Measurements from ENCODE around the gene CHEK2. TPM values are rescaled to one million over a fixed set of nuclear protein-coding genes. Genes with fewer than 3 reads are reported as not detected.
A peak's percentile ranks its signal among the peaks of the same experiment; 100 is the strongest.
"Not testable (repeated sequence)": the region's sequence is repeated elsewhere in the genome, so short reads cannot be mapped to it uniquely, and the experiment has no call there.

Gene CHEK2
- total RNA-seq, 1 donor from 2014 or later, result 2.4 TPM

DNA sequence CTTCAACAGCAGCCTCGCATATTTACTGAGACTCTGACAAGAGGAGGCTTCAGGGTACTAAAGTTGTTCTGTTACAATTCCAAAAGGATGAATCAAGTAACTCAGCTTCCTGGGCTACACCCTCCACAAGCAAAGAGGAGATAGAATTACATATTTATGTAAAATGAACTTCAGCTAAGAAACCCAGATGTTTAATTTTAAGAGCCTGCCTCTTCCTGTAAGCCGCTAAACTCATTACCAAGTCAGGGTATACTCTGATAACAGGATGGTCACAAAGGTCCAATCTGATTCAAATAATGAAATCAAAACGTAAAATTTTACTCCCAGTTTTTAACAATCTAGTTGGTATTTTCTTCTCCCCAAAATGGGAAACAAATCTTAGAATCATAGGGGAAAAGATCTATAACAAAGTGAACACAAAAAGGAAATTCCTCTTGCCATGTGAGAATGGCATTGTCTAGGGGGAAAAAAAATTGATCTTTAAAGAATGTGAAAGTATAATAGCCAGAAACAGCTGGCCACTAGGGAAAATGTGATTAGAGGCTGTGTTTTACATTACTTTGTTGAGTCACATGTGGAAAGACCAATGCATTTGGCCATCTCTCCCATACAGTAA is 30.9 kb downstream of the CHEK2 start:
- intact Hi-C loops (cut with DNase I), result no loop called here
- ATAC-seq (ENCODE audit: poor library complexity) (peak; percentile 43), DNase-seq (no peak)

DNA sequence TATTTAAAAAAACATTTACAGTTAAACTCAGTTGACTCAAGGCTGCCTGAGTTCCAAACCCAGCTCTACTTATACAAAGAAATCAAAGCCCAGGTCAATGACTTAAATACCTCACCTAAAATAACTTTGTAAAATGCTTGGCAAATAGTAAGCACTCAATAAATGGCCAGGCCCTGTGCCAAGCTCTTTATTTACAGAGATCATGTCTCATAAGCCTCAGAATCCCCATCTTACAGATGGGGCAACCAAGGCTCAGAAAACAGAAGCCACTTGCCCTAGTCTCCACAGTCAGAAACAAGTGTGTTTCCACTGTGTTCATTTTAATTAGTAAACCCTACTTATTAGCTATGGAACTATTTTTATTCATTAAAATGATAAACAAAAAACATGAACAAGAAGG is 31.5 kb downstream of the CHEK2 start:
- ATAC-seq (ENCODE audit: poor library complexity), result no peak
- intact Hi-C loops (cut with DNase I), result no loop called here
- no peak for DNase-seq

DNA sequence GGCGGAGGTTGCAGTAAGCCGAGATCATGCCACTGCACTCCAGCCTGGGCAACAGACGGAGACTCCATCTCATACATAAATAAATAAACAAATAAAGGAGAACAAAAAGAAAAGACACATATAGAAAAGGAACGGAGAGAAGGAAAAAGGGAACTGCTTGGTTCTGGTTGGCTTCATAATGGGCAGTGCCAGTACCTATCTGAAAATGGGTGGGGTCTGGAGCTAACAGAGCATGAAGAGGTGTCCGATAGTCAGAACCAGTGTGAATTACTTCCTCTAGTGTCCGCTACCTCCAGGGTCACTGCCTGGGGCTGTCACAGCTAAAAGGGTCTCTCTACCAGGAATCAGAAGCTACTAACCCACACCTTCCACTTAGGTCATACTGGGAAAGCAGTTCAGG is 34.8 kb downstream of the CHEK2 start:
- ATAC-seq (ENCODE audit: poor library complexity), result no peak
- no peak for DNase-seq
- intact Hi-C loops (cut with DNase I), result no loop called here

DNA sequence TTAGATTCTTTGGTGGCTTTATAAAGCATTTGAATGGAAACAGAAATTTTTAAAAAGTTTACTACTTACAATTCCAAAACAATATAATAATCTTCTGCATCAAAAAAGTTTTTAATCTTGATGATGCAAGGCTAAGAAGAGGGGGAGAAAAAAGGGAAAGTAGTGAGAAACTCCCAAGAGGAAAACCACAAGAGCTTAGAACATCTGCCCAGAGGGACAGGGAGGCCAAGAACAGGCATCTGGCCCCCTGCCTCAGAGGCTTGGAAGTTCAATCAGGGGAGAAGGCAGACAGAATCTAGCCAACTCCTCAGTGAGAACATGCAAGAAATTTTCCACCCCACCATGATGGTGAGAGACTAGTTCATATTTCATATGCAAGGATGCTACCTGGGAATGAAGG is 38.2 kb downstream of the CHEK2 start:
- intact Hi-C loops (cut with DNase I), result no loop called here
- no peak for ATAC-seq (ENCODE audit: poor library complexity)
- no peak for DNase-seq

DNA sequence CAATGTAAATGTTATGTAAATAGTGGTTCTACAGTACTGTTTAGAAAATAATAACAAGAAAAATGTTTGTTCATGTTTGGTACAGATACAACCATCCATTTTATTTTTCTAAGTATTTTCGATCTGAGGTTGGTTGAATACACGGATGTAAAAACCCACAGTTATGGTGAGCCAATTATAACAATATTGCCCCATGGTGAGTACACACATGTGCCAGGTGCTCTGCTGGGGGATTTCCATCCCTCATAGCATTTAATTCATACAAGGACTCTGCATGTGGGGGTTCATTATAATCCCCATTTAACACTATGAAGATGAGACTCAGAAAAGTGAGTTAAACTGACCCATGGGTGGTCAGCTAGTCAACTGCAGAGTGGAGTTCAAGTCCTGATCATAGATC is 38.7 kb downstream of the CHEK2 start:
- DNase-seq, result no peak
- intact Hi-C loops (cut with DNase I), result no loop called here
- no peak for ATAC-seq (ENCODE audit: poor library complexity)

DNA sequence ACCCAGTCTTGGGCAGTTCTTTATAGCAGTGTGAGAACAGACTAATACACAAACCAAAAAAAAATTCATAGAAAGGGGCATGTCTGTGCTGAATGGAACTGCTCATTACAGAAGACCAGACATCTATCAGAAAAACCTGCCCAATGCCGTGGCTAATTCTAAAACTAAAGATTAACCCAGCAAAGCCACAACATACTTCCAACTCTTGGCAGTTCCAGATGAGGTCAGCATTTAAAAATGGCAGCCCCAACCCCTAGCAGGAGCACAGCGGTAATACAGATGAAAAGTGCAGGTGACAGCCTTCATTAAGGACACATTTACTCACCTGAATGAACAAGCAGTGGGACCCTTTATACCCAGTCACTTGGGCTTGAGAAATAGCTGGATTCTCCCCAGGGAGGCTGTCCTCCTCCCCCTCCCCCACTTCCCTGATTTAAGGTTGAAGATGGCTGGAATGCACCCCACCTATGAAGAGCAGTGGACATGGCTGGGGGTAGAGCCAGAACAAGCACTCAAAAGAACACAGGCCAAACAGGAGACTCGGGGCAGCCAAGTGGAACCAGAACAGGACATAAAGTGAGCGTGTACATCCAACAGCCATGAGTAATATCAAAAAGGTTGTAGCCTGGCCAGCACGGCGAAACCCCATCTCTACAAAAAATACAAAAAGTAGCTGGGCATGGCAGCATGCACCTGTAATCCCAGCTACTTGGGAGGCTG is 48.4 kb downstream of the CHEK2 start:
- not testable (repeated sequence) for DNase-seq

DNA sequence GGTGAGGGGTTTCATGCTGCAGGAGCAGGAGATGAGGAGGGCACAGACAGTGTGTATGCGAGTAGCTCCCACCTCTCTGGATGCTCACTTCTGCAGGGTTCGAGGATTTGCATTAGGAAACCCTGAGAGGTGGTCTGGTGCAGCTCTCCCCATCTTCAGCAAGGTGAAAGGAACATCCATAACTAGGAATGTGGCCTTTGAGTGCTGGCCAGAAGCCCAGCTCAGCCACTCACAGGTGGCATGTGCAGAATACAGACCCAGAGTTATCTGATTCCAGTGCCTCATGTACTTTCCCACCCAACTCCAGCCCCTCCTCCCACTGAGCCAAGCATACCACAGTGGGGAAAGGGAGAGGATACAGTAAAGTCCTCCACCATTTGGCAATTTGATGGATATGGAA is 51.8 kb downstream of the CHEK2 start:
- ATAC-seq (ENCODE audit: poor library complexity); intact Hi-C loops (cut with DNase I); DNase-seq: not testable (repeated sequence)

More for the DNA sequence above, 48.4 kb downstream of the CHEK2 start:
- ATAC-seq (ENCODE audit: poor library complexity); intact Hi-C loops (cut with DNase I): not testable (repeated sequence)

DNA sequence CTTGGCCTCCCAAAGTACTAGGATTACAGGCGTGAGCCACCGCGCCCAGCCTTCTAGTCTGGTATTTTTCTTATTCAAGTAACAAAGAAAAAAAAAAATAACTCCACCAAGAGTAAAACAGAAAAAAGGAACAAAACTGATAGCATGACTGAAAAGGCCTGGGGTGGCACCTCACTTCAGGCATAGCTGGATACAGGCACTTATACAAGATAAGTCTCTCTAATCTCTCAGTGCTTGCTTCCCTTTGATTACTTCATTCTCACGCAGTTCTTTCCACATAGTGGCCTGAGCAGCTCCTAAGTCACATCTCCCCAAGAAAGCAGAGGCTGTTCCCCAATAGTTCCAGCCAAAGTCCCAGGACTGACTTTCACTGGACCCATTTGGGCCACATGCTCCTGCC is 58.7 kb downstream of the CHEK2 start:
- intact Hi-C loops (cut with DNase I); DNase-seq; ATAC-seq (ENCODE audit: poor library complexity): not testable (repeated sequence)

DNA sequence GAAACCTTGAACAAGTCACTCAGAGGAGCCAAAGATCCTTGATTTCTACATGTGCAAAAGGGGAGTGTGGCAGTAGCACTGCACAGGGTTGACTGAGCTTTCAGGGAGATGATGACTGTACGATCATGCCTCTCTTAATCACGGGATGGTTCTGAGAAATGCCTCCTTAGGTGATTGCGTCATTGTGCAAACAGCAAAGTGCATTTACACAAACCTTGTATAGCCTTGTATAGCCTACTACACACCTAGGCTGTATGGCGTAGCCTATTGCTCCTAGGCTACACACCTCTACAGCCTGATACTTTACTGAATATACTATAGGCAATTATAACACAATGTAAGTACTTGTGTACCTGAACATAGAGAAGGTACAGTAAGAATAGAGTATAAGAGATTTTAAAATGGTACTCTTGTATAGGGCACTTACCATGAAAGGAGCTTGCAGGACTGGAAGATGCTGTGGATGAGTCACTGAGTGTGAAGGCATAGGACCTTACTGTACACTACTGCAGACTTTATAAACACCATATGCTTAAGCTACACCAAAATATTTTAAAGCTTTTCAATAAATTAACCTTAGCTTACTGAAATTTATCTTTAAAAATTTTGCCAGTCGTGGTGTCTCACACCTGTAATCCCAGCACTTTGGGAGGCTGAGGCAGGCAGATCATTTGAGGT is 60.7 kb downstream of the CHEK2 start:
- DNase-seq; ATAC-seq (ENCODE audit: poor library complexity); intact Hi-C loops (cut with DNase I): not testable (repeated sequence)

DNA sequence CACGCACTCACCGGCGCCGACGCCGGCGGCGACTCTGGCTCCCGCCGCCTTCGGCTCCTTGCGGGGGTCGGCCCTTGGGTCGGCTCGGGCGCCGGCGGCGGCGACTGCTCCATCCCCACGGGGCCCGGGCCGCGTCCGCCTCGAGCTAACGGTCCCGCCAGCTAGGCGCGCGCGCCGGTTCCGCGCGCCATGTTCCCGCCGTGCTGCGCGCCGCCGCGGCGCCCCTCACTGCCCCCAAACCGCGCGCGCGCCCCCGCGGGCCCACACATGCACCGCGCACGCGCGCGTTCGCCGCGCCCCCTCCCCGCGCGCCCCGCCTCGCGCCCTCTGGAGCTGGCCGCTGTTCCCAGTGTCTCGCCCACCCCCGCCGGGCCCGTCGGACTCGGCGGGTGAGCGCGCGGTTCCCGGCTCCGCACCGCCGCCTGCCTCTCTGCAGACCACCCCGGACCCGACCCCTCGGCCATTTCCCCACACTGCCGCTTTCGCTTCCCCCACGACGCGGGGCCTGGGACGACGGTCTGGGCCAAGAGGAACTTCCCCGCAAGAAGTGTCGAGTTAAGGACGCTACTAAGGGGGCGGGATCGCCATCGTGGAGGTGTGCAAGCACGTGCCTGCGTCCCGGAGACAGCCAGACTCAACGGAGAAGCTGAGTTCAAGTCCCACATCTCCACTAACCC is 61.9 kb downstream of the CHEK2 start, which contains the start of gene TTC28:
TSS of gene TTC28 (minus strand) at position 230 of the 677 bp plus-strand sequence. CDS start at position 113, 117 bp downstream.
- intact Hi-C loops (cut with DNase I), result not testable (repeated sequence)
- peak; percentile 92 for DNase-seq

DNA sequence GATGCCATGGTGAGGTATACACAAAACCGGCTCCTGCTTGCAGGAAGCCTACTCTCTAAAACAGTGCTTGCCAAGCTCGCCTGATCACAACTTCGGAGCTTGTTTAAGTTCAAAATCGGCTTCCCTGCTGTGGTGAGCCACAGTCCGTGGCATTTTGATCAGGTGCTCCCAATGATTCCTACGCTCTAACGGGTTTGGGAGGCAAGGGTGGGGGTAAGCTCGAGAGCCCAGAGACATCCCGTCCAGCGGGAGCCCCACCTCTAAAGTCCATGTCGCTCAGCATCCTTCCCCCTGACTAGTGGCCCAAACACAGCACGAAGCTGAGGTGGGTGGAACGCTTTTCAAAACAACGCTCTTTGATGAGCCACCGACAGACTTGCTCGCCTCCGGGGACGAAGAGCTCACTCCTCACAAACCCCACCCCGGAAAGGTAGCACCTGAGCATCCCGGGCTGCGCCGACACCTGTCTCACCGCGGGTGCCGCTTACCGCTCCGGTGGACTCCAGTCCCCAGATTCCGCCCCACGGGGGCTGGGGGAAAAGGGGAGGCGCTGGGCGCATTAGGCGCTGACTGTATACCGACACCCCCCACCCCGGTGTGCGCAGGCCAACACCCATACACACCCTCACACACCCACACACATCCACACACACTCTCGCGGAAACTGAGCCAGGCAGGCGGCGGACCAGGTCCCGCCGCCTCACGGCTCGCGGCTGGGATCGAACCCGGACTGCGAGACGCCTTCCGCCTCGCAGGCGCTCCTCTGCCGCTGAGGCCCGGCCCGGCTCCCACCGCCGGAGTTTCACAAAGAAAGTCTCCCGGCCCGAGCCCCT is 62.6 kb downstream of the CHEK2 start:
- intact Hi-C loops (cut with DNase I); ATAC-seq (ENCODE audit: poor library complexity): not testable (repeated sequence)
- peak; percentile 58 for DNase-seq

More for the DNA sequence above, 61.9 kb downstream of the CHEK2 start, which contains the start of gene TTC28:
- not testable (repeated sequence) for ATAC-seq (ENCODE audit: poor library complexity)

DNA sequence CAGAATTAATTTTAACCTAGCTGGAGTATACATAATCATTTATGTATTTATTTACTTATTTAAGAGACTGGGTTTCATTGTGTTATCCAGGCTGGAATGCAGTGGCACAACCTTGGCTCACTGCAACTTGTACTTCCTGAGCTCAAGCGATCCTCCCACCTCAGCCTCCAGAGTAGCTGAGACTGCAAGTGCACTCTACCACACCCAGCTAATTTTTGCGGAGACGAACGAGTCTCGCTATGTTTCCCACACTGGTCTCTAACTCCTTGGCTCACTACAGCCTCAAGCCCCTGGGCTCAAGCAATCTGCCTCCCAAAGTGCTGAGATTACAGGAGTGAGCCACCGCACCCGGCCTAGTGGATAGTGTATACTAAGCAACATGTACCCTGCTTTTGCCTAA is 63.5 kb downstream of the CHEK2 start:
- ATAC-seq (ENCODE audit: poor library complexity); DNase-seq; intact Hi-C loops (cut with DNase I): not testable (repeated sequence)

DNA sequence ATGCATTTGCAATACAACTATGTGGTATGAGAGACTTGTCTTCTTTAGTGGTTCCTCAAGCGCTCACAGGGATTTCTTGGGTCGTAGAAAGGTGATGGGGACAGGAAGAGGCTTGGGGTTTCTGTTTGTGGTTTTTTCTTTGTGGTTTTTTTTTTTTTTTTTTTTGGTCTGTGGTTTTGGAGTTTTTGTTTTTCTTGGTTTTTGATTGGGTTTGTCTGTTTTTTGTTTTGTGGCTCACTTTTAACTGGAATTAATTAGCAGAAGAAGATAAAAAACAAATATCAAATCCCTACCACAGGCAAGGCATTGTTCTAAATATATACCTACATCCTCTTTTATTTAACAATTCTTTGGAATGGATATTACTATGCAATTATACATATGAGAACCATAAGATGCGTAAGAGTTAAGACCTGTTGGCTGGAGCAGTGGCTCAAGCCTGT is 67.5 kb downstream of the CHEK2 start:
- ATAC-seq (ENCODE audit: poor library complexity), result no peak
- no peak for DNase-seq
- intact Hi-C loops (cut with DNase I), result no loop called here

DNA sequence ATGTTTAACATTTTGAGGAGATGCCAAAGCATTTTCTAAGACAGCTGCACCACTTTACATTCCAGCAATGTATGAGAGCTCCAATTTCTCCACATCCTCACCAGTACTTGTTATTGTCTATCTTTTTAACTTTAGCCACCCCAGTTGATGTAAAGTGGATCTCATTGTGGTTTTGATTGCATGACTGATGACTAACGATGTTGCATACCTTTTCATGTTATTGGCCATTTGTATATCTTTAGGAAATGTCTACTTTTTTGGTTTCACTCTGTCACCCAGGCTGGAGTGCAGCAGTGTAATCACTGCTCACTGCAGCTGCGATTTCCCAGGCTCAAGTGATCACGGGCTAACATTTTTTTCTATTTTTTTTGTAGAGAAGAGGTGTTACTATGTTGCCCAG is 70.9 kb downstream of the CHEK2 start:
- ATAC-seq (ENCODE audit: poor library complexity), result no peak
- DNase-seq, result no peak
- intact Hi-C loops (cut with DNase I), result no loop called here

DNA sequence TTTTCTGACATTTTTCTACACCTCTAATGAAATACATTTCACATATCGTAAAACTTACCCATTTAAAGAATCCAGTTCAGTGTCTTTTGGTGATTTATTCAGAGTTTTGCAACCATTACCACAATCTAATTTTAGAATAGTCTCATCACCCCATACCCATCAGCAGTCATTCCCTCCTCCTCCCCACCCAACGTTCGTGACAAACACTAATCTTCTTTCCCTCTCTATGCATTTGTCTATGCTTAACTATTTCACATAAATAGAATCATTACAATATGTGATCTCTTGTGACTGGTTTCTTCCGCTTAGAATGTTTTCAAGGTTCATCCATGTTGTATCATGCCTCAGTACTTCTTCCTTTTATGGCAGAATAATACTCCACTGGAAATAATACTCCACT is 71.5 kb downstream of the CHEK2 start:
- intact Hi-C loops (cut with DNase I), result no loop called here
- ATAC-seq (ENCODE audit: poor library complexity), result no peak

DNA sequence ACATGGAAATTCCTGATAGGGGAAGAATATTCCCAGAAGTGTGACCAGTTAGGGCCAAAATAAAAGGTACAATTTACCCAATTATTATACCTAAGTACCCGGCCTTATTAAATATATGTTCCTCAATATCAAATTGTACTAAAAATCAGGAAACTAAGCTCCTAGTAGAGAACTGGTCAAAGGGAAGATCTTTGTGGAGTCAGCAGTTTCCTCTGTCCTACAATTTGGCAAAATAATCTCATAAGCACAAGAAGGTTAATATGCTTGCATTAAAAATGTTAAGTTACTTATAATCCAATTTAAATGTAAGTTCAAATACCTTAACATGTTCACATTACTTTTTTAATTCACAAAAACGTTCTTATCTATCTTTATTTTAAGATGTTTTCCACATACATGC is 72.2 kb downstream of the CHEK2 start:
- intact Hi-C loops (cut with DNase I), result no loop called here

More for the DNA sequence above, 71.5 kb downstream of the CHEK2 start:
- no peak for DNase-seq

DNA sequence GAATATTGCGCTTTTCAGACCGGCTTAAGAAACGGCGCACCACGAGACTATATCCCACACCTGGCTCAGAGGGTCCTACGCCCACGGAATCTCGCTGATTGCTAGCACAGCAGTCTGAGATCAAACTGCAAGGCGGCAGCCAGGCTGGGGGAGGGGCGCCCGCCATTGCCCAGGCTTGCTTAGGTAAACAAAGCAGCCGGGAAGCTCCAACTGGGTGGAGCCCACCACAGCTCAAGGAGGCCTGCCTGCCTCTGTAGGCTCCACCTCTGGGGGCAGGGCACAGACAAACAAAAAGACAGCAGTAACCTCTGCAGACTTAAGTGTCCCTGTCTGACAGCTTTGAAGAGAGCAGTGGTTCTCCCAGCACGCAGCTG is 78.1 kb downstream of the CHEK2 start:
- DNase-seq; ATAC-seq (ENCODE audit: poor library complexity); intact Hi-C loops (cut with DNase I): not testable (repeated sequence)

More for the DNA sequence above, 72.2 kb downstream of the CHEK2 start:
- DNase-seq (no peak), ATAC-seq (ENCODE audit: poor library complexity) (no peak)

DNA sequence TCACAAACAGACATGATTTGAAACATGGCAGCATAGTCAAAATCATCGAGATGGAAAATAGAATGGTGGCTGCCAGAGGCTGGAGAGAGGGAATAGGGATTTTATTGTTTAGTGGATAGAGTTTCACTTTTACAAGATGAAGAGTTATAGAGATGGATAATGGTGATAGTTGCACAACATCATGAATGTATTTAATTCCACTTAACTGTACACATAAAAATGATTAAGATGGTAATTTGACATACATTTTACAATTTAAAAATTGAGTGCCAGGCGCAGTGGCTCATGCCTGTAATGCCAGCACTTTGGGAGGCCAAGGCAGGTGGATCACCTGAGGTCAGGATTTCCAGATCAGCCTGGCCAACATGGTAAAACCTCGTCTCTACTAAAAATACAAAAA is 83.2 kb downstream of the CHEK2 start:
- ATAC-seq (ENCODE audit: poor library complexity), result no peak

More for the DNA sequence above, 83.2 kb downstream of the CHEK2 start:
- no peak for DNase-seq
- intact Hi-C loops (cut with DNase I), result no loop called here

Data from Right ventricle myocardium superior (tissue), 1 donor.